PC-3 (cell line): ENCODE results near the gene STK11.

ENCODE experiments used
- EZH2phosphoT487 ChIP-seq: fragments of 300-600 bp; sonication (generic); IDR thresholded peaks from 2 replicates; pipeline ENCODE4 v1.6.1; 2018; ENCODE audit warnings: mild to moderate bottlenecking, antibody characterized with exemption, low read length, borderline replicate concordance
- TF ChIP-seq, protein P1 (sequence below): fragments of 300-600 bp; sonication (generic); conservative IDR thresholded peaks from 2 replicates; pipeline ENCODE4 v1.5.1; 2017; ENCODE audit warnings: antibody characterized with exemption, low read depth, mild to moderate bottlenecking, low read length

GRCh38 chr19:1238369-1239303 is 33.1 kb downstream of the STK11 start:
- TF ChIP-seq, protein P1, sequence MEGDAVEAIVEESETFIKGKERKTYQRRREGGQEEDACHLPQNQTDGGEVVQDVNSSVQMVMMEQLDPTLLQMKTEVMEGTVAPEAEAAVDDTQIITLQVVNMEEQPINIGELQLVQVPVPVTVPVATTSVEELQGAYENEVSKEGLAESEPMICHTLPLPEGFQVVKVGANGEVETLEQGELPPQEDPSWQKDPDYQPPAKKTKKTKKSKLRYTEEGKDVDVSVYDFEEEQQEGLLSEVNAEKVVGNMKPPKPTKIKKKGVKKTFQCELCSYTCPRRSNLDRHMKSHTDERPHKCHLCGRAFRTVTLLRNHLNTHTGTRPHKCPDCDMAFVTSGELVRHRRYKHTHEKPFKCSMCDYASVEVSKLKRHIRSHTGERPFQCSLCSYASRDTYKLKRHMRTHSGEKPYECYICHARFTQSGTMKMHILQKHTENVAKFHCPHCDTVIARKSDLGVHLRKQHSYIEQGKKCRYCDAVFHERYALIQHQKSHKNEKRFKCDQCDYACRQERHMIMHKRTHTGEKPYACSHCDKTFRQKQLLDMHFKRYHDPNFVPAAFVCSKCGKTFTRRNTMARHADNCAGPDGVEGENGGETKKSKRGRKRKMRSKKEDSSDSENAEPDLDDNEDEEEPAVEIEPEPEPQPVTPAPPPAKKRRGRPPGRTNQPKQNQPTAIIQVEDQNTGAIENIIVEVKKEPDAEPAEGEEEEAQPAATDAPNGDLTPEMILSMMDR = no peak
- TF ChIP-seq EZH2phosphoT487 = no peak
